HG03432 (cell line): ENCODE results near the gene PLXNA4.

ENCODE experiments used
- ATAC-seq: cut with Tn5 transposase; IDR thresholded peaks from one replicate; pipeline ENCODE4 v1.9.1; 2021; ENCODE audit warnings: mild to moderate bottlenecking, moderate library complexity; ENCODE audit not compliant: unreplicated experiment

PLXNA4 gene

DNA sequence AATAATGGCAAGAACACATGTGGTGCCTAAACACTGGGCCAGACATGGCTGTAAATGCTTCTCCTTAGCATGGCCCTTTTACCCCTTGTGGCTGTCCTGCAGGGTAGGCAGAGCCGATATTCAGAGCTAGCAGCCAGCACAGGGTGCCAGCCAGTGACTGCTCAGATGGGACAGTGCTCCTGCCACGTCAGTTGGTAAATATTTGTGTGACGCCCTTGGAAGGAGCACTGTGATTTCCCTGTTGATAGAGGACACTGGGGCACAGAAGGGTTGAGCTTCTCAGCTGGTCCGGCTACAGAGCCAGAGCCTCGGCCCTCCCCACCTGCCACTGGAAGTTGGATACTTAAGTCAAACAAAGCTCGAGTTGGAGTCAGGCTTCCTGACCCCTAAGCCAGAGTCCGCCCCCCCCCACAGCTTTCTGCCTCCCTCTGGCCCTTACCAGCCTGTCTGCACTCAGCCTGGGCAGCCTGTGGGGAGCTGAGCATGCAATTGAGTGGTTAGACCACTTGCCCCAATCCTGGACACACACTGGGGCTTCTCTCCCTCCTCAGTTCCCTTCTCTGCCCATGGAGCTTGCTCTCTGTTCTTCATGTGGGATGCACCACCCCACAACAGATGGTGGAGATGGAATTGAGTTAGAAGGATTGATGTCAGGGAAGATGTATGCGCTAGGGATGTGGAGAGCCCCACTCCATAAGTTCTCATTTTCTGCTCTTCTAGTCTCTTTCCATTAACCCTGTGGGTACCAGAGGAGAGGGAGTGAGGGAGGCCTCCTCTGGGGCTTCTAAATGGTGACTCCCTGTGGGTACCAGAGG lies 350.8 kb downstream of the PLXNA4 start:
- ATAC-seq: no peak

DNA sequence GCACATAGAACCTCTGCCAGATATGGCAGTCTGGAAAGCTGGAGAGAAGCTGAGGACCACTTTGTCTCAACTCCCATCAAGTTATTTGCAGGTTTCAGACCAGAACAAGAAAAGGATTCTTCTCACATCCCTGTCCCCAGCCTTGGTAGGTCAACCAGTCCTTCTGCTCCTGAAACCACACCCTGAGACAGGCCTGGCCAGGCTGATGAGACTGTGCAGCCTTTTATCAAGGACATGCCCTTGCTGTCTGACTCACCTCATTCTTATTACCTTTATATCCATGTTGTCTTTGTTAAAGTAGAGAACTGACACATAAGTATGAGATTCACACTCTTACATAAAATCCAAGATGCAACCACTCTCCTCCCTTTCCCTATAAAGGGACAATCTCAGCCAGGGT lies 354.9 kb downstream of the PLXNA4 start:
- no peak for ATAC-seq

DNA sequence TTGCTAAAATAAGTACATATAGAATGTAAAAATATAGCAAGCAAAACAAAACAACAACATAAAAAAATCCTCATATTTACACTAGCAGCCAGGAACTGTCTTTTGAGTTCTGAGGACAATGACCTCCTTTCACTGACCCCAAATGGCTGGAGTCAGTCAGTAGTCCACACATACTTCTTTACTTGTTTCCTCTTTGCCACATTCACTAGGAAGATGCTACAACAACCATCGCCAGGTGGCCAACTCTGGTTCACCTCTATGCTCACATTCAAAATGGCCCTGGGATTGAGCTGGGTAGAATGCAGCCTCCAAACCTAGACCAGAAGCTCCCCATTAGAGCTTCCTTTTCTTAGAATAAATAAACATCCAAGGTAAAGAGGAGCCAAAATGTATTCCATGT lies 356.2 kb downstream of the PLXNA4 start:
- no peak for ATAC-seq

DNA sequence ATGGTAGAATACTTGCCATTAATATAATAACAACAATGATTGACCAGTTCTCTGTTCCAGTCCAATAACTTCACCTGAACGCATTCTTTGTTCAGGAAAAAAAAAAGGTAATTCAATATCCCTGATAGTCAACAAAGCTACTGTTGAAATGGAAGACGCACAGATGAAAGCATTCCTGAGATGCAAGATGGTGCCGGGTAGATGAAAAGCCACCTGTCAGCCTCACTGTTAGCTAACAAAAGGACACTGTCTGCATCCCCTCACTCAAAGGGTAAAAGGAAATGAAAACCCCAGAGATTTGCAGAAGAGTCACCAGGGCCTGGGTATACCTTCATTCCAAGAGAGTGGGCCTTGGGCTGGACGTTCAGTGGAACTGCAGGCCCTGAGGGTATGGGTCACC lies 357.4 kb downstream of the PLXNA4 start:
- ATAC-seq: no peak

DNA sequence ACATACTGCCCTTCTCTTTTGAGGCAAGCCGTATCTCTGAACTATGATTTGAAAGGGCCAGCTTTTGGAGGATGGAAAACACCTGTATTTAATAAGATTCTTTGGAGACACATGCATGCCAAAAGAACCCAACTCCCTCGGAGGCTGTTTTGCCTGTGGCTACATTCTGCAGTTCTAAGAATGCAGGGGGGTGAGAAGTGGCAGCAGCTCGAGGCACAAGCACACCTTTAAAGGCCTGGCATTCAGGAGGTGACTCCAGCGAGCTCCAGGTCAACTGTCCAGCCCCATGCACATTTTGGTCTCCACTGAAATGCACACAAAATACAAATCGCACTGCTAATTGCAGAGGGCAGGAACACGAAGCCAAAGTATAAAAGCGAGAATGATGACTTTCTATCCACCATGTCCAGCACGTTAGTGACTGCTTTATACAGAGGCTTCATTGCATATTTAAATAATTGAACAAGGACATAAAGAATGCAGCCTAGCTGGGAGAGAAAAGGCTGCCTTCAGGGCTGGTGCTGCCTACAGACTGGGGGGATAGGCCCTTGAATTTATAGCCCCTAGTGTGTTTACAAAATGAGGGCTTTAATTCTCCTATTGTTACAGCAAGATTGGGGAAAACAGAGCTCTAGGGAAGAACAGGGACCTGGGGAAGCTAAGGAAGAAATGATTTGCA lies 359.3 kb downstream of the PLXNA4 start:
- ATAC-seq: no peak

DNA sequence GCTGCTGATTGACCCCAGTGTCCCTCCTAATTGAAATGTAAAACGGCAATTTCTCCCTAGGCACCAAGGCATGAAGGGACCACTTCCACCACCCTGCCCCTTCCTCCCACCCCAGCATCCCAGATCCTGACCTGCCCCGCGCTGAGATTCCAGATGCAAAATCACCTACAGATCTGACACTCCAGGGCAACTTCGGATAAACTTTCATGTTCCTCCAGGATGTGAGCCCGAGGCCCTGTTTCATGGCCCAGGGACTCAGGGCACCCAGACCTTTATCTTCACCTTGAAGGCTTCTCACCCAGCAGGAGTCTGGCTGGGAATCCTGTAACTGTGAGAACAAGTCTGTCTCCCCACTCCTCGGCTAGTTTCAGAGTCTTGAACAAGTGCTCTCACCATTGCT lies 361.8 kb downstream of the PLXNA4 start:
- no peak for ATAC-seq

DNA sequence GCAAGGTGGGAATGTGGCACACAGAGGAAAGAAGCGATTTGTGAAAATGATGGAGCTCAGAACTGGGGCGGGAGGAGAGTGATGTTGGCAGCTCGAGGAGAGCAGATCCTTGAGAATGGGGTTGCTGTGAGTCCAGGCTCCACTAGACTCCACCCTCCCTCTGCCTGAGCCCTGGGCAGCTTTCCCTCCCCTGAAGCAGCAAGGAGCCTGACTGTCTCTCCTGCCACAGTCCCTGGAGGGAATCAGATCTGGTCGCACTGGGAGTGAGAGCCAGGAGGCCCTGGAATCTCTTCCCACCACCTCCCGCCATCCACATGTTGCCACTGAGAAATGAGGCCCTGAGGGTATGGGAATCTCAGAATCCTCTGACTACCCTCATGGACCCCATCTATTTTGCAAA lies 362.7 kb downstream of the PLXNA4 start:
- ATAC-seq: no peak

DNA sequence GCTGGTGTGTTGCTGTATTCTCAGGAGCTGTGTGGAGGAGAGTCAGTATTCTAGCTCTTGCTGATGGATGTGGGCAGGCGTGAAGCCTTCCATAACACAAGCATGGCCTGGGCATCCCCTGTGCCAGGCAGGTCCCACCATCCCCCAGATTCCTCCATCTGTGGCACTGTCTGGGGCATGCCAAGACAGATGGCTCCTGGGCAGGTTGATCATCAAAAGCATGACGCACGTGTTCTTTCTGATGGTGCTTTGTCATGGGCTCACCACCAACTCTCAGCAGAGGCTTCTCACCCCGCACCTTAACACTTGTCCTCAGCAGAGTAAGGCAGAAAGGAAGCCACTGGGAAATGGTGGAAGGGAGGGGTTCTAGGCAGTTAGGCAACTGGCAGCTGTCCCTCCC lies 364.3 kb downstream of the PLXNA4 start:
- ATAC-seq: no peak

DNA sequence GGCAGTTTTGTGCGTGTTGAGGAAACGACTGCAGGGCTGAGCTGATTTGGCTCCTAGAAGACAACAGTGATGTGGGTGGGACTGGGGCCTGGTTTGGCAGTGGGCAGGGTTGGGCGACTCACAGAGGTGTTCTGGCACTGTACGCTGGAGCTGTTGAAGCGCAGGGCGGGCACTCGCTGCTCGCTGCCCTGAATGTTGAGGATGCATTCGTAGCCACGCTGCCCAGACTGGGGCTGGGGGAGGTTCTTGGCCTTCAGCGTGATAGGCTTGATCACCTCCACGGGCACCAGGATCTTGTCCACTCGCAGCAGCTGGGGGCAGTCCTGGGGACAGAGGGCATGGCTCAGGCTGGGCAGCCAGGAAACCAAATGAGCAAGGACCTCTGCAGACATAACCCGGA lies 365.4 kb downstream of the PLXNA4 start:
- ATAC-seq: no peak

DNA sequence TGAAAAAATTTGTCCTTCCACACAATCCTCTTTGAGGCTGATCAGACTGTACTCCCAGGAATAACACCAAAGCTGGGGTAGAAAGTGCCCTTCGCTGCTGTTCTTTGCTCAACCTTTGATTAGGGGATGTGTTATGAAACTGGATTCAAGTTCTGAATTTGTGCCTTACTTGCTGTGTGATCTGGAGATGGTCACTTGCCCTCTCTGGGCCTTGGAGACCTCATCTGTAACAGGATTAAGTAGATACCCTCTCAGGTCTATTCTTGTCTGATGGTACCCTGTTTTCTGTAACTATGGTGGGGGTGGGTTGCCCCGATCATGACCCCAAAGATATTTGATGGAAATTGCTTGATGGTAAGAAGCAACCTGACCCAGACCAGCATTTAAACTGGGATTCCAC lies 368.5 kb downstream of the PLXNA4 start:
- ATAC-seq: no peak

DNA sequence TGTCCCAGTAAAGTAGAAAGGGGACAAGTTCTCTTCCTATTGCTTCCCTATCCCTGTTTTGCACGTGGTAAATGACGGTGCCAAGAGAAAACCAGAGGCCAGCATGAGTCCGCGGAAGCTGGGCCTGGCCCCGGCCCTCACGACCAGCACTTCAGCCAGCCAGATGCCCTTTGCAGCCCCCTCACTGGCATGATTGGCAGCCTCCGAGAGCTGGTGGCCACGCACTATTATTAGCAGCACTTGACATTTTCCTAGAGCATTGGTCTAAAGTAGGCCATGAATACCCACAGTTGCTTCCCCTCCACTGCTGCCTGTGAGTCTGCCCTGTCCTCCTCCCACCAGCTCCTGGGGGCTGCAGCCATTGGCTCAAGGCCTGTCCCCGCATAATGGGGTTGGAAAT lies 369.1 kb downstream of the PLXNA4 start:
- no peak for ATAC-seq

DNA sequence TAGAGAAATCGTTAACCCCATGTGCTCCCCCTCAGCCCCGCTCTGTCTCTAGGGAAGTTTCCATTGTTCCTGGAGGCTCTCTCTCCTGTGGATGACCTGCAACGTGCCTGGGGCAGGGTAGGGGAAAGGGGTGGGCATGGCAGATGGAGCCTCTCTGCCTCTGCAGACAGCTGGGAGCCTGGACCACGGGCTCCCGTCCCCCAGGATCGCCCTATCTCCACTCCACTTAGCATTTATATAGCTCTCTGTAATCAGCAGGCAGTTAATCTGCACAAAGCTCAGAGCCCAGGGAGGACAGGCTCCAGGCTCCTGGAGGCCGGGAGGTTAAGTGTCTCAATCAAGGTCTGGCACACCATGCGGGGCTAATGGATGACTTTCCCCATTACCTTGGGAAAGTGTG lies 369.7 kb downstream of the PLXNA4 start:
- no peak for ATAC-seq

DNA sequence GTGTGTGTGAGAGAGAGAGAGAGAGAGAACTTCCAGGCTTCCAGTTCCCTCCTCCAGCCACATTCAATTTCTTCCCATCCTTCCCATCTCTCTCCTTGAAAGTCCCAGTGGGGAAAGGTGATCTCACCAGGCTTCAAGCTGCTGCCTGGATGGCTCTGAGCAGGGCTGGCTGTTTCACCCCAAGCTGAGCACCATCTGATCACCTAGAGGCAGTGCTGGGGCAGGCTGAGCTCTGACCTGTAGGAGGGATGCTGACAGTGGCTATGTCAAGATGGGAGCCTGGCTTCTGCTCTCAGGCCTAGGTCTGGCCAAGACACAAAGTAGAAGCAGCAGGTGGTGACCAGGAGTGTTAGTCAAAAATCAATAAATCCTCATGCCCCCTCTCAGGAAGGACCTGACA lies 370.8 kb downstream of the PLXNA4 start:
- ATAC-seq: no peak

DNA sequence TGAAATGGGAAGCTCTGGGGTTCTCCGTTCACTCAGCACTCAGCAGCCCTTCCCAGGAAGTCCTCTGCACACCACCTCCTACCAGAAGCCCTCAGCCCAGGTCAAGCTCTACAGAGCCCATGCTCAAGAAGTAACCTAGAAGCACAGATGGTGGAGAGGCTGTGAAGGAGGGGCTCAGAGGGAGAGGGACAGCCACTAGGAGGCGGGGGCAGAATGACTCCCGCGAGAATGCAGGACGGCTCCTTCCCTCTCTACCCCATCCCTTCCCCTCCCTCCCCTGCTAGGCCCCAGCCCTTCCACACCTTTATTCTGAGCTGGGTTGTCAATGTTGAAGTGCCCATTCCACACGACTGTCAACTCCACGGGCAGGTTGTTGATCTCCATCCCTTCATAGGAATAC lies 373.2 kb downstream of the PLXNA4 start:
- no peak for ATAC-seq

DNA sequence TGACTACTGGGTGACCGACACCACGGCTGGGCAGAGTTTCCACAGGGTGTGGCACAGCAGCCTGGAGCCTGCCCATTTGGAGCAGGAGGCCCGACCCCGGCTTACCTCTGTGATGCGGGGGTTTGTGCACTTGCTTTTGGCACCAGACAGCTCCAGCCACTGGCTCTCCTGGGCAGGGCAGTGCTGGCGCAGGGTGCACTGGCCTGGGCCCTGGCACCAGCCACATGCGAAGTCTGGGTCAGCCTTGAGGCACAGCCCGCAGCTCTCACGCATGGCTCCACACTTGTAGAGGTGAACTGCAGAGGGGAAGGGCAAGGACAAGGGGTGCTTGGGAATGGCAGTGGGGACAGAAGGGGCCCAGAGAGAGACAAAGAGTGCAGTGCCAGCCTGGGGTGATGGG lies 373.7 kb downstream of the PLXNA4 start:
- no peak for ATAC-seq

DNA sequence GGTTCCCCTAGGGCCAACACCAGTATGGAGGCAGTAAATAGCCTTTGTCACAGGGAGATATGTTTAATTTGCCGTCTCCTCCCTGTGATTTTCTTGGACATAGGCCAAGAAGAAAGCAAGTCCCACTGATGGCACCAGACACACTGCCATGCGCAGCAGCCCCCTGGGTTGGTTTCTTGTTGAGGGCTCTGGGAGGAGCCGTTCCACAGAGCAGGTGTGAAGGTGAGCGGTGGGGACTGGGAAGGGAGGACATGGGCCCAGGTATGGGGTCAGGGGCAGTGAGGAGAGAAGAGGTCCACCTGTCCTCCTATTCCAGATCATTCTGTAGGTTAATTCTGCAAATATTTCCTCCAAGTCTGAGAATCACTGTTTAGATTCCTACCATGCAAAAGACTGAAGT lies 376.1 kb downstream of the PLXNA4 start:
- no peak for ATAC-seq

DNA sequence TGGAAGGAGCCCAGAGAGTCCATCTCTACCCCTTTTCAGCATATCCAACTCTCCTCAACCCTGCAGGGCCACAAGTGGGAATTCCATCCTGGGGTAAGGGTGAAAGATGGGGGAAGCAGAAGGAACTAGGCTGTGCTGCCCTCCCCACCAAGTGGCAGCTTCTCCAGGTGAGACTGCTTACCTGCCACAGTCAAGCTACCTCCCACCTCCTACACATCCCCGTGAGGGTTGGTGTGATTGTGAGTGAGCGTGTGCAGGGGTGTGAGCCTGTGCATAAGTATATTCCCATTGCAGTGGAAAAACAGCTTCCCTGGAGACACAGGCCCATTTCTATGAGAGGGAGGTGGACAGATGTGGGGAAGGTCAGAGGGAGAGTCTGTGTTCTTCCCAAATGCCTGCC lies 376.6 kb downstream of the PLXNA4 start:
- no peak for ATAC-seq

DNA sequence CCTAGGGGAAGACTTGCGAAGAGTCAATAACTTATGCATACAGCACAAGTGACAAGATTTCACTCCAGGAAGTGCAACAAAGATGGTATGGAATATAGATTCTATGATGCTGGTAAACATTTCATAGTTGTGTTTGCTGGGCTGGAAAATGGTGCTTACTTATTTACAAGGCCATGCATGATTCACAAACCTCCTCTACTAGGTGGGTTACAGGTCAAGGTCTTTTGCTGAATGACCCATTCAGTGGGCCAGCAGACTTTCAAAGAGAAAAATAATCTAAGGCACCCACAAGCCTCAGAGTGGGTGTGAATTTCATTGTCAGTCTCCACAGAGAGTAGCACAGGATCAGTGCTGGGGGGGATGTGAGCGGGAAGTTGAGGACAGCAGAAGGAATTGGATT lies 378.5 kb downstream of the PLXNA4 start:
- ATAC-seq: no peak

DNA sequence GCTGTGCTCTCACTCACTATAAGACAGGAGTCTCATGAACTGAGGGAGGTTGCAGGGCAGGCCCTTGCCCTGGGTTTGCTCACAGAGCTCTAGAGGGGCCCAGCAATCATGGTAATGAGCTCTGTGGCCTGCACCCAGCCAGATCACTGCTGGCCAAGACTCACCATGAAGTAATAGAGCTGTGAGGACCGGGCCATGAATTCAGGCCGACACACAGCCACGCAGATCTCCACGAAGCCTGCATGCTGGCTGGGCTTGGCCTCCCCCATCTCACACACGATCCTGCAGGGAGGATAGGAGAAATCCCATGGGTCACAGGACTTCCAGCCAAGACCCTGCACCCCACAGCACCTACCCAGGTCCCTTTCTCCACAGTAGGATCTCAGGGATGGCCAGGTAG lies 382.4 kb downstream of the PLXNA4 start:
- no peak for ATAC-seq

DNA sequence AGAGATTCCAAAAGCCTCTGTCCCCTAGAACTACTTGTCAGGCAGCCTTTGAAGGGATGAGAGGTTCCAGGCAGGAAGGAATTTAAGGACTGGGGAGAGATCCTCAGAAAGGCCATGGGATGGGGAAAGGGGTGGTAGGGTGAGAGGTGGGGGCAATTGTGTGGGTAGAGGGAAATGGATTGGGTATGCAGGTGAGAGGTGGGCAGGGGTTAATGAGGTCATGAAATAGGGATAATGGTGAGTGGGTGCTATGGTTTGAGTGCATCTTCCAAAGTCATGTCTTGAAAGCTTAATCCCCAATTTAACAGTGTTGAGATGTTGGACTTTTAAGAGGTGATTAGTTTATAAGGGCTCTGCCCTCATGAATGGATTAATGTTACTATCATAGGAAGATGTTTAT lies 383.5 kb downstream of the PLXNA4 start:
- no peak for ATAC-seq

DNA sequence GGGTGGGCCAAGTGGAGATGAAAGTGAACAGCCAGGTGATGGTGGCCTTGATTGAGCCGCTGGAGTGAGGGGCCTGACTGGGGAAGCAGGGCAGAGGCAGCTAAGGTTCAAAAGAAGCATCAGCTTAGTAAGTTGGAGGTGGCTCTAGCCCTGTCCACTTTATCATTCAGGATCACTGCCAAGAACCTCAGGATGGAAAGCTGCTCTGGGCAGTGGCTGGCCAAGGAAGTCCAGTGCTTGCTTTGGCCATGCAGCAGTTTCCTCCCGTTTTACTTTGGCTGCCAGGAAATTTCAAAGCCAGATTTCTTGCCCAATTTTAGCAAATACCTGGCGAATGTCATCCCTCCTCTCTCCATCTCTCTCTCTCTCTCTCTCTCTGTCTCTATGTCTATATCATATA lies 384.9 kb downstream of the PLXNA4 start:
- no peak for ATAC-seq

DNA sequence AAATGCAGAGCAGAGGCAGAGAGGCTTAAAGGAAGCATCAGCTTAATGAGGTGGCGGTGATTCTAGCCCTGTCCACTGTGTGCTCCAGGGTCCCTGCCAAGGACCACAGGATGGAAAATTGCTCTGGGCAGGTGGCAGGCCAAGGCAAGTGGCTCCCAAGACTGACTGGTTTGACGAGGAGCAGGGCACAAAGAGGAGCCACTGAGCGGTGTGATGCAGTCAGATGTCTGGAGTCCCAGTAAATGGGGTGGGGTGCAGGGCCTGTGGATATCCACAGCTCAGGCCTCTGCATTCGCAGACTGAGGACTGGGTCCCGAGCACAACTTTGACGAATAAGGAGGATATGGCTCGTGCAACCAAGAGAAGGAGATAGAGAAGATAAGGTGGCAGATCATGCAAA lies 385.6 kb downstream of the PLXNA4 start:
- no peak for ATAC-seq

DNA sequence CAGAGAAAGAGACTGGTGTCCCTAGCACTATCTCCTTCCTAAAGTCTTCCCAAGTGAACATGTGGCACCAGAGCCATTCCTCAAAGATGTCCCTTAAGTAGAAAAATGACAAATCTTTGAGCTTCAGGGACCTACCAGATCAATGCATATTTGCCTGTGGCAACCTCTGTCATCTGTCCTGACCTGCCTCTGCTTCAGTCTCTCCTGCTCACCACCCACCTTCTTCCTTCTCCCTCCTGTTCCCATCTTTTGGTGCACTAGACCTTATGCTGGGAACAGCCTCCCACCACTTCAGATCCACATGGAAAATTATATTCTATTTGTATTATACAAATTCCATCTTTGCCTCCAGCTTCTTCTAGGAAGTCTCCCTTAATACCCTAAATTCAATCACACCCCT lies 386.4 kb downstream of the PLXNA4 start:
- ATAC-seq: no peak
